Right forelimb (tissue), 1 donor: ENCODE data around the gene NEU4.
"Not testable (repeated sequence)": the region's sequence is repeated elsewhere in the genome, so short reads cannot be mapped to it uniquely, and the experiment has no call there.

Experiments used
- DNase-seq: peaks from one replicate; pipeline ENCODE4 v3.0.0-alpha.2; 2018

Gene NEU4

DNA sequence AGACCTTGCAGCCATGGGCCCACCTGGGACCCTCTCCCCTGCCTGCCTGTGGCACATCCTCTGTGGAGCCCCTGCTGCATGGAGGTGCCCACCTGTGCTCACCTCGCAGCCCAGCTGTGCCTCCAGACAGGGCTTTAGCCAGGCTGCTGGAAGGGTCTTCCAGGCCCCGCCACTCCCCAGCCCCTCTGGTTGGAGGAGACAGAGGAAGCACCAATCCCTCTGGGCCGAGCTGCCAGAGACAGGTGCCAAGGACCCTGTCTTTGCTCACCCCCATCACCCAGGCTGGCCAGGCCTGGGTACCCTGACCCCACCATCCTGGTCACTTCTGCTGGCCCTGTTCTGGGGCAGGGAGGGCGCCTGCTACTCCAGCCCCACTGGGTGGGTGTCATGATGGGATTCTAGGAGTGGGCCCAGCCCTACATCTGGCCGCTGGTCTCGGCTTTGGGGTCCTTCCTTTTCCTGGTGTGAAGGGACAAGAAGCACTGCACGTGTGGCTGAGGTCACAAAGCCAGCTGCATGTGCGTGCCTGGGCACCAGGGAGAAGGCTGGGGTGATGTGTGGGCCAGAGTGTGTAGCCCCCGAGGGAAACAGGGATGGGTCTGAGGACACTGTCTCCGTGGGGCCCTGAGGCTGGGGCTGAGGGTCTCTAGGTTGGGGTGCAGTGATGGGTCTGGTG lies 9.3 kb upstream of the NEU4 start:
- DNase-seq, result no peak

DNA sequence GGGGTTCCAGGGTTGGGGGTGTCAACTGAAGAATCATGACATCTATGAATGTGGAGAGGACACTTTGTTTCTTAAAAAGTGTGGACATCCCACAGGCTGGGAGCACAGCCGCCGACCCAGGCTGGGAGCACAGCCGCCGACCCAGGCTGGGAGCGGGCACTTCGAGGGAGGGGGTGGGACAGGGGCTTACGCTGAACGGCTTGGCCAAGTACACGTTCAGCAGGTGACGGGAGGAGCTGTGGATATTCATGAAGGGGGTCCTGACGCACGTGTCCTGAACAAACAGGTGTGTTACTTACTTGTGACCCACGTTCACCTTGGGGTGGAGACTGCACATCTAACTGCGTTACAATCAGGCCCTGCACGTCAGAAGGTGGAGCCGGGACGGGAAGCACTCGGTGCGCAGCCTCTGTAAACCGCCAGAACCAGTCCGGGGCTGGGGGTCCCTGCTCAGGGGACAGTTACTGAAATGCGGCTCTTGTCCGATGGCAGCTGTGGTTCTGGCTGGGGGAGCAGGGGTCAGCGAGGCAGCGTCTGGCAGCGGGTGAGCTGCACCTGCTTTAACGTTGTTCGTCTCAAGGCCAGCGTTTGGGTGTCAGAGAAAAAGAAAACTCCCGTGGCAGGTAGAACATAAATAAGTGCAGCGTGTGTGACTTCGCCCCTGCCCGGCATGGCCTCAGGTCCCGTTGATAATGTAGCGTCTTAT lies 8.6 kb upstream of the NEU4 start:
- DNase-seq, result not testable (repeated sequence)

DNA sequence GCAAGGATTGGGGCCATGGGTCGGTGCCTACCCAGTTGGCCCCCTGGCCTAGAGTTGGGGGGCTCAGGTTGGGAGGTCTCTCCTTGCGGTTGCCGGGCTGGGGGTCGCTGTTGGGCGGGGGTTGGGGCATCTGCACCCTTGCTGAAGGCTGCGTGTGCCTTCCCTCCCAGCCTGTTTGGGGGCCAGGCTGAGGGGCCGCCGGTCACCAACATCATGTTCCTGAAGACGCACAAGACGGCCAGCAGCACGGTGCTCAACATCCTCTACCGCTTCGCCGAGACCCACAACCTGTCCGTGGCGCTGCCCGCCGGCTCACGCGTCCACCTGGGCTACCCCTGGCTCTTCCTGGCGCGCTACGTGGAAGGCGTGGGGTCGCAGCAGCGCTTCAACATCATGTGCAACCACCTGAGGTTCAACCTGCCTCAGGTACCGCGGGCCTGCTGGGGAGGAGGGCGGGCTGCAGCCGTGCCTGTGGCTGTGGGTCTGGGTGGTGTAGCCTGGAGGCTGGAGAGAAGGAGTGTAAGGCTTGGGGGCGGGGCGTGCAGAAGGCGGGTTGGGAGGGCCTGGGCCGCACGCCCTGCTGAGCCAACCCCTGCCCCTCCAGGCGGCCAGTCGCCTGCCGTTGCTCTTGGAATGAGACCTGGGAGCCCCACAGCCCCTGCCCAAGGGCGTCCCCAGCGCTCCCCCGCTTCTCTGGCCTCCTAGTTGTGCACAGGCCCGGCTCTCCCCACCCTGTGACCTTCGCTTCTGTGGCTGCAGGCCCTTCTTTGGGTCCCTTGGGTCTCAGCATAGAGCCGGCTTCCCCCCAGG lies 7.2 kb upstream of the NEU4 start:
- peak; percentile 34 for DNase-seq

DNA sequence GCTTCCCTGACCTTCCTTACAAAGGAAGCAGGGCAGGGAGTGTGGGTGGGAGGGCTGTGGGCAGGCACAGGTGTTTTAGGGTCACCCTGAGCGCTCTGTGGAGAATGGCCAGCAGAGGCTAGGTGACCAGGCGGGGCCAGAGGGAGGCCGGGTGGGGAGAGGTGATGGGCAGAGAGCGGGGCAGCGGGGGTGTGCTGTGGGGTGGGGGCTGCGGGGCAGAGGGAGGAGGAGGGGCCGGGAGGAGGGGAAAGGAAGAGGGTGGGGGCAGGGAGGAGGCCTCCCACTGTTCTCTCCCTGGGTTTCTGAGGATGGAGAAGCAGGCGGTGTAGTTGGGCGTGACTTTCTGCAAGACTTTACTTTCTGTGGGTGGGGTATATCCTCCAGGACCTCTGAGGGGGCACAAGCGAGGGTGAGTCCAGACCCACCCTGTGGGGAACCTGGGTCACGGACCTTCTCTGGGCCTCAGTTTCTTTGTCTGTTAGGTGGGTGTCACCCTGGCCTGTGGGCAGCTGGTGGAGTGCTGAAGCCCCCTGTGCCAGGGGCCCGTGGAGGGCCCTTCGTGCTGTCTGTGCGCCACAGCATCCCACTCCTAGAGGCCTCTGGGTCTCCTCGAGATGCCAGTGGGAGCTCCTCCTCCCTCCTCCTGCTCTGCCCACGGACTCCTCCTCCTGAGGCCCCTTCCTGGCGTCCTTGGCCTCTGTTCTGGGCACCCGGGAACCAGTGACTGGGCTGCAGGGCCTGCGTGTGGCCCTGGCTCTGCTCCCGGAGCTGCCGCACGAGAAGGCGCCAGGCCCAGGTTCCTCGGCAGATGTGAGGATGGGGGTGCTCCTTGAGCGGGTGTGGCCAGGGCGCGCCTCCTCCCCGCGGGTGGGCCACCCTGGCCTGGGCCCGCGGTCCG lies 6.3 kb upstream of the NEU4 start:
- peak; percentile 41 for DNase-seq

DNA sequence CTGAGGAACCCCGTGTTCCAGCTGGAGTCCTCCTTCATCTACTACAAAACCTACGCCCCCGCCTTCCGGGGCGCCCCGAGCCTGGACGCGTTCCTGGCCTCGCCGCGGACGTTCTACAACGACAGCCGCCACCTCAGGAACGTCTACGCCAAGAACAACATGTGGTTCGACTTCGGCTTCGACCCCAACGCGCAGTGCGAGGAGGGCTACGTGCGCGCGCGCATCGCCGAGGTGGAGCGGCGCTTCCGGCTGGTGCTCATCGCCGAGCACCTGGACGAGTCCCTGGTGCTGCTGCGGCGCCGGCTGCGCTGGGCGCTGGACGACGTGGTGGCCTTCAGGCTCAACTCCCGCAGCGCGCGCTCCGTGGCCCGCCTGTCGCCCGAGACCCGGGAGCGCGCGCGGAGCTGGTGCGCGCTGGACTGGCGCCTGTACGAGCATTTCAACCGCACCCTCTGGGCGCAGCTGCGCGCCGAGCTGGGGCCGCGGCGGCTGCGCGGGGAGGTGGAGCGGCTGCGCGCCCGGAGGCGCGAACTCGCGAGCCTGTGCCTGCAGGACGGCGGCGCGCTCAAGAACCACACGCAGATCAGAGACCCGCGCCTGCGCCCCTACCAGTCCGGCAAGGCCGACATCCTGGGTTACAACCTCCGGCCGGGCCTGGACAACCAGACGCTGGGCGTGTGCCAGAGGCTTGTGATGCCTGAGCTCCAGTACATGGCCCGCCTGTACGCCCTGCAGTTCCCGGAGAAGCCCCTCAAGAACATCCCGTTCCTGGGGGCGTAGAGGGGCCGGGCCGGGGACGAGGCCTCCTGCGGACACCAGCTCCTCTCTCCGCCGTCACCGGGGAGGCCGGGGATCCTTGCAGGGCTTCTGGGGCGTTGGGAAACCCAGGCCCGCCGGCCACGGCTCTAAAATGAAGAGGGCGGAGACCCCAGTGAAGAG lies 5.3 kb upstream of the NEU4 start:
- DNase-seq, result peak; percentile 81

DNA sequence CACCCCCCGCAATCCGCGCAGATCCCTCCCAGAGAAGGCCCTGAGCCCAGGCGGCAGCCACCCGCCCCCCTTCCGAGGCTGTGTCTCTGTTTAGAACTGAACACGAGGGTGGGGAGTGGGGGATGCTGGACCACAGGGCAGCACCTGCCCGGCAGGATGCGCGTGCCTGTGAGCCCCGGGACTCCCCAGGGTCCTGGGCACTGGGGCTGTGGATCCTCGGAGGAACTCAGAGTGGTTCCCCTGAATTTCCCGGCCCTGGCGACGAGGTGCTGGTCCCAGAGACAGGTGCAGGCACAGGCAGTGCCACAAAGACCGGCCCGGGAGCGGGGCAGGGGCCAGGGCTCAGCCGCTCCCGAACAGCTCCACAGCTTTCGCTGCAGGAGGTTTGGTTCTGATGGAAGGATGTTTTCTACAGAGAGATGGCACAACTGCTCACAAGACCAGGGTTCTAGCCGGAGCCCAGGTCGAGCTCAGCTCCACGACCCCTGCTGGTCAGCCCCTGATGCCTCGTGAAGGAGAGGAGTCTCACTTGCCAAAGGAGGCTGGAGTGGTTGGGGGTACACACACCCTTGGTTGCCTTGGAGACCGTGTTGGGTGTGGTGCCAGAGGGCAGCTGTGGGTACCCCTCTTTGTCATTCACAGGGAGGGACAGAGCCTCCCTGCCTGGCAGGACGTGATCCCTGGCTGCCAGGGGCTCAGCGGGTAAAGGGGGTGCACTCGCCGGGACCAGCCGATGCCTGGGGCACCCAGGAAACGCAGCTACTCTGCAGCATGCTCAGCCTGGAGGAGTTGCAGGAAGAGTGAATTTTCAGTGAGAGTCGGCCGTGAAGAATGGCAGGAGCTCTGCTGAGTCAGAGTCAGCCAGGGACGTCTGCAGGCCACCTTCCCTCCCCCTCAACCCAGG lies 4.4 kb upstream of the NEU4 start:
- DNase-seq, result peak; percentile 42

DNA sequence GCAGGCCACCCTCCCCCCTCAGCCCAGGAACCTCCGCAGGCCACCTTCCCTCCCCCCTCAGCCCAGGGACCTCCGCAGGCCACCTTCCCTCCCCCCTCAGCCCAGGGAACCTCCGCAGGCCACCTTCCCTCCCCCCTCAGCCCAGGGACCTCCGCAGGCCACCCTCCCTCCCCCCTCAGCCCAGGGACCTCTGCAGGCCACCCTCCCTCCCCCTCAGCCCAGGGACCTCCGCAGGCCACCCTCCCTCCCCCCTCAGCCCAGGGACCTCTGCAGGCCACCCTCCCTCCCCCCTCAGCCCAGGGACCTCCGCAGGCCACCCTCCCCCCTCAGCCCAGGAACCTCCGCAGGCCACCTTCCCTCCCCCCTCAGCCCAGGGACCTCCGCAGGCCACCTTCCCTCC lies 2.8 kb upstream of the NEU4 start:
- not testable (repeated sequence) for DNase-seq

DNA sequence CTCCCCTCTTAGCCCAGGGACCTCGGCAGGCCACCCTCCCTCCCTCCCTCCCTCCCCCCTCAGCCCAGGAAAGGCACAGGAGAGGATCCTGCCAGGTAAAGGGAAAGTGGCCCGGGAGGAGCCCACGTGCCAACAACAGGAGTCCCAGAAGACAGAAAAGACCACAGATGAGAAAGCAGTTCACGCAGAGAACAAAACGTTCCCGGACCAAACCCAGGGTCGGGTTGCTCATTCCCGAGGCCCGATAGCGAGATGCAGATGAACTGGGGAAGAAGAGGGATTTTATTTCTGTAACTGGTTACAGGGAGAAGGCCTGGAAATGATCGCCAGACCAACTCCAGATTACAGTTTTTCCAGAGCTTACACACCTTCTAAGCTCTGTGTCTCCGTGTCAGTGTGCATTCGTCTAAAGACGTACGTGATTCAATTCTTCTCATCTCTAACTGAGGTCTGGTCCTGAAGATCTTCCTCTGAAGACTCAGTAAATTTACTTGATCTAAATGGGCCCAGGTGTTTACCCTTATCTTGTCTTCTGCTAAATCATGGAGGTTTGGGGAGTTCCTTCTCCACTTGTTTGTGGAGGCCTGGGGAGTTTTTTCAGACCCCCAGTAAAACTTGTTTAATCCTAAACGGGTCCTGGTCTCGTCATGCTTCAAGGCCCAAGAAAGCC lies 807 bp upstream of the NEU4 start:
- DNase-seq, result no peak

DNA sequence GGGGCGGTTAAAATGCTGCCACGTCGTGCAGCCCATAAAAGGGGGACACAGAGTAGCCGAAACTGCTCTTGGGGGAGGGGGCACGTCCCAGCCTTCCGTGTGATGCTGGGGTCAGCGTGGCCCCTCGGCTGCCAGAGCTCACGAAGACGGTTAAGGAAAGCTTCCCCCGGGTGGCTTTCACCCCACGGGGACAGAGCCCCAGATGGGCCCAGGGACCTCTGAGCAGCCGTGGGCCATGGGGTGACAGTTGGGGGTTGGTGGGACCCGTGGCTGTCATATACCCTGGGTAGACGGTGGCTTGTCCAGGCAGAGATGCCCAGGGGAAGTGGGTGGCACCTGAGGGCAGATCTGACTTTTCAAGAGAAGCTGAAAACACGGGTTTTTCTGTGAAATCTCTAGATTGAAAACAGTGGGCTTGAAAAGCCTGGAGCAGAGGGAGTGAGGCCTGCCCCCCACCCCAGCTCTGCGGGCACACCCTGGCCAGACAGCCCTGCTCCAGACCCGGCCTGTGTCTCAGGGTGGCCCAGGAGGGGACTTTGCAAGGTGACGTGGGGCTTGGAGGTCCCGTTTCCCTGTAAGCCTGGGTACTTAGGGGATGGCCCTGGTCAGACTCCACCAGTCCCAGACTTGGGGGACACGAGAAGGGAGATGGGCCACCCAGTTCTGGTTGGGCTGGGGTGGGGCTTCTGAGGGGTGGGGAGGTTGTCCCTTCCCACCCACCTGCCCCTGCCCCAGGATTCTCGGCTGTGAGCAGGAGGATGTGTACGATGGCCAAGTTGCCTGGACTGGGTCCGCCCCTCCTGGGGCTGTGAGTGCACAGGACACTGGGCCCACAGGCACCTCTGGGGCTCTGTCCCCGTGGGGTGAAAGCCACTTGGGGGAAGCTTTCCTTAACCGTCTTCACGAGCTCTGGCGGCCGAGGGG lies 652 bp downstream of the NEU4 start:
- DNase-seq, result no peak

DNA sequence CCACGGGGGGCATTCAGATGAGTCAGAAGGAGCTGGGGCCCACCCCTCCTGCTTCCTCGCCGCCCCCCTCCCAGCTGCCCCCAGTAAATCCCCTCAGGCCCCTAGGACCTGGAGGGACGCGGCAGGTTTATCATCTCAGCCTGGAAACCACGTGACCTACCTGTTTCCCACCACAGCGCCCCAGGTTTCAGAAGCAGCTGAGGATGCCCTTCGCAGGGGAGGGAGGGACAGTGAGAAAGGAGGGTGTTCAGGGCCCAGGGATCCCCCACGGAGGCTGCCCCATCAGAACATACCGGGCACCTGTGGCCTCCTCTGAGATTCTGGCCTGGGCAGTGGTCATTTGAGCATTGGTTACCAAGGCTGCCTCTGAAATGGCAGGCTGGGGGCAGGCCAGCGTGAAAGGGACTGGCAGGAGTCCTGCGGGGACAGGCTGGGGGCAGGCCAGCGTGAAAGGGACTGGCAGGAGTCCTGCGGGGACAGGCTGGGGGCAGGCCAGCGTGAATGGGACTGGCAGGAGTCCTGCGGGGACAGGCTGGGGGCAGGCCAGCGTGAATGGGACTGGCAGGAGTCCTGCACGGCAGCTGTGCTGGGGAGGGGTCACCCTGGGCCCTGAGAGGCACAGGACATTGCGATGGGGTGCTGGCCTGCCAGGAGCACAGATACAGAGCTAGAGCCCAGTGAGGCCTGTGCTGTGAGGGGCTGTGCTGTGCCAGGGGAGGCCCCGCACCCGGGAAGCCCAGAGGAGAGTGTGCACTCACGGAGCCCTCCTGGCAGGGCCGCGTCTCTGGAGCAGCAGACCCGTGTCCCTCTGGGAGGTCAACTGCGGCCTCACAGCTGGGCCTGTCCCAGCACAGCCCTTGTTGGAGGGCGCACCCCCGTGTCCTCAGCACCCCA lies 1.6 kb downstream of the NEU4 start:
- no peak for DNase-seq

DNA sequence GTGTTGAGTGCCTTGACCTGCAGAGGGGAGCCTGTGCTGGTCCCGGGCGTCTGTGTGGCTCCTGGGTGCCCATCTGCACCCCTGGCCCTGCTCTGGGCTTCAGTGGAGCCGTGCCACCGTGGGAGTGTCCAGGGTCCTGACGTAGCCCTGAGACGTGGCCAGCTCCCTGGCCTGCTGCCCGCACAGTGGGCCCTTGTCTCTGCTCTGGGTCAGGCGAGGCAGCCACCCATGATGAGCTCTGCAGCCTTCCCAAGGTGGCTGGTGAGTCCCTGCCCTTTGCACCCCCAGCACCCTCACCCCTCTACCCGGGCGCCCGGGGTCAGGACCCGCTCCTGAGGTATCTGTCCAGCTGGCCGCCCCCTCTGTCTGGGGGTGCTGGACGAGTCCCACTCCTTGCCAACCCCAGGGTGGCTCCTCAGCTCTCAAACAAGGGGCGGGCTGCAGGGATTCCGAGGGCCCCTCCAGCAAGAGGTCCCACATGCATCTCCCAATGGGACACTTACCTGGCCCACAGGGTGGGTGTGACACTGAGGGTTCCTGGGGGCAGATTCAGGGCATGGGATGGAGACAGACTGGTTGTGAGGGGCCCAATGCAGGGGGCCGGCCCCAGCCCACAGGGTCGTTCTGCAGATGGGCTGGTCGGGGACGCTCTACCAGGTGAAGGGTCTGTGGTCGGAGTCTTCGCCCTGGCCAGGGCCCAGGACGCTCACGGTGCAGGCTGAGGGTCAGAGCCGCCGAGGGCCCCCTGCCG lies 2.4 kb downstream of the NEU4 start:
- DNase-seq, result no peak

DNA sequence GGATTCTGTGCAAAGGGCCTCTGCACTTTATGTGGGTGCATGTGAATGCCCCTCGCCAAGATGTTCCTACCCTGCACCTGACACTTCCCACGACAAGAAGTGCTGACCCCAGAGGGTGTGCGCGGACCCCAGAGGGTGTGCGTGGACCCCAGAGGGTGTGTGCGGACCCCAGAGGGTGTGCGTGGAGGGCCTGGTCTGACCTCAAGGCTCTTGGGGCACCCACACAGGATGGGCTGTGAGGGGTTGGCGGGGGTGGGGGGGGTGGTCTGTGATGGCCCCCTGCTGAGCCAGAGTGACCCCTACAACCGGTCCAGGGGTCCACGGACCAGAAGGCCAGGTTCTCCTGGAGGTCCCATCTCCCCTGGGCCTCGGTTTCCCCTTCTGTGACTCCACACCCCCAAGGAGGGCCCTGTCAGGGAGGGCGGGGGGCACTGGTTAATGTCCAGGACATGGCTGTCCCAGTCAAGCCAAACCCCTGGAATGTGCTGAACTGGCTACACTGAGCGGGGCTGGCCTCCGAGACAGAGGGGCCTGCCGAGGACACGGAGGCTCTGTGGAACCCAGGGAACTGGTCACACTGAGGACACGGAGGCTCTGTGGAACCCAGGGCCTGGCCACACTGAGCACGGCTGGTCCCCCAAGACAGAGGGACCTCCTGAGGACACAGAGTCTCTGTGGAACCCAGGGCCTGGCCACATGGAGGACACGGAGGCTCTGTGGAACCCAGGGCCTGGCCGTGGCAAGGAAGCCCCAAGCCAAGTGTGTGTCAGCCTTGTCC lies 3.1 kb downstream of the NEU4 start:
- DNase-seq, result no peak

DNA sequence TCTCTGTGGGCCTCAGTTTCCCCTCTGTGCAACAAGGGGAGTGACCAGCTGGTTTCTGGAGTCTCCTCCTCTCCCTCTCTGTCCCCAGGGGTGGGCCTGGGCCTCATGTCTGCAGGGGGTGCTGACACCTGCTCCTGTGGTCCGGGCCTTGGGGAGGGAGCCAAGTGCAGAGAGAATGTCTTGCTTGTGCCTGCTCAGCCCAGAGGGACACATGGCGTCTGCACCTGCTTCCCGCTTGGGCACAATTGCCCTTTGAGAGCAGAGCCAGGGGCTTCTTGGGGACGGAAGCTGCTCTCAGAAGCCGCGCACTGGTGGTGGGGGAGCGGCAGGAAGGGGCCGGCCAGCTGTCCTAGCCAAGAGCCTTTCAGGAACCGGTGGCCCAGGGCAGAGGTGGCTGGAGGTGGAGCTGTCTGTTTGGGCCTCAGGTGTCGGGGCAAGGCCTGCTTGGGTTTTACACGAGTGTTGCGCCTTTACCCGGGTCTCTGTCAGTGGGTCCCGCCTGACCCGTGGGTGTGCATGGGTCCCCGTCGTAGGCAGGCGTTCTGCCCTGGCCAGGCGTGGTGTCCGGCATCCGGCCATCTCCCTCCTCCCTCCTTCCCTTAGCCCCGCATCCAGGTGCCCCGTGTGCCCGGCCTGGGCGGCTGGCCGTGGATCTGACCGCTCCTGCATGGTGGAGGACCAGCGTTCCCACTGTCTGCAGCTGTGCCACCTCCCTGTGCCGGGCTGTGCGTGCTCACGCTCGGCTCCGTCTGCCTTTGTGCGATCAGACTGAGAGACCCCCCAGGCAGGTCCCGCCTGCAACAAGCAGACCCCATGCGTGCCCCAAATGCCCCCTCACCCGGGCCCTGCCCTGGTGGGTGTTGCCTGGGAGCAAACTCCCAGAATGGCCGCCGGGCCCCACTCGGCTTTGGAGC lies 4.0 kb downstream of the NEU4 start:
- no peak for DNase-seq

DNA sequence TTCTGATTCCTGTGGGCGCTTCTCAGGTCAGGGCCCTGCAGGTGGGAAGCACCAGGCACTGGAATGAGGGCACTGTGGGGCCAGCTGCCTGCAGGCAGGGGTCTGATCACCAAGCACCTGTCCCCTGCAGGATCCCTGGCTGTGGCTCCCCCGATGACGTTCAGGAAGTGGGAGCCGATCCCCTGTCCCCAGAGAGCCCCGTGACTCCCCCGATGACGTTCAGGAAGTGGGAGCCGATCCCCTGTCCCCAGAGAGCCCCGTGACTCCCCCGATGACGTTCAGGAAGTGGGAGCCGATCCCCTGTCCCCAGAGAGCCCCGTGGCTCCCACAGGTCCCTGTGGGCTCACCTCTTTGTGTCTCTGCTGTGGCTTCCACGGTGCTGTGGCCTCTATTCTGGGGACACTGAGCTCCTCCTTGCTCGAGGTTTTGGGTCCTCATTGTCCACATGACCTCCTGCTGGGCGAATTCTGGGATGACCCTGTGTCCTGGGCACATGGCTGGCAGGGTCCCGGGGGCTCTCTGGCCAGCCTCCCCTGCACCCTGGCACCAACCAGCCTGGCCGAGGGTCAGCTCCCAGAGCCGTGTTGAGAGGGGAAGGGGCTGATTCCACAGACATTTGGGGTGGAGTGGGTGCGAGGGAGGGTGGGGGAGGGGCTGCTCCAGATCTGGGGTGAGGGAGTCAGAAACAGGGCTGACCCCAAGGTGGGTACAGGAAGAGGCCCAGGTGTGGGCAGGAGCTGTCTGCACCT lies 4.8 kb downstream of the NEU4 start:
- no peak for DNase-seq

DNA sequence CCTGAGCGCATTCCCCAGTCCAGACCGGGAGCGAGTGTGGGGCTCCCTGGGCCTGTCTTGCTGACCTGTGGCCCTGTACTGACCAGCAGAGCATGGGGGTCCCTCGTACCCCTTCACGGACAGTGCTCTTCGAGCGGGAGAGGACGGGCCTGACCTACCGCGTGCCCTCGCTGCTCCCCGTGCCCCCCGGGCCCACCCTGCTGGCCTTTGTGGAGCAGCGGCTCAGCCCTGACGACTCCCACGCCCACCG lies 5.3 kb downstream of the NEU4 start:
- no peak for DNase-seq
